ENCODE measurements around the gene EPGN. TPM values are rescaled to one million over a fixed set of nuclear protein-coding genes. Genes with fewer than 3 reads are reported as not detected.

The EPGN gene, protein sequence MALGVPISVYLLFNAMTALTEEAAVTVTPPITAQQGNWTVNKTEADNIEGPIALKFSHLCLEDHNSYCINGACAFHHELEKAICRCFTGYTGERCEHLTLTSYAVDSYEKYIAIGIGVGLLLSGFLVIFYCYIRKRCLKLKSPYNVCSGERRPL
- total RNA-seq: 1 to 10 TPM in 1 of 7 donors, under 1 TPM in 3, not detected in 3; 0.18 to 6.5 (median 0.35) TPM
- under 1 TPM; 0.19 to 0.40 TPM for polyA plus RNA-seq
- long read RNA-seq, donor 1: 0 reads
- long read RNA-seq, donor 2: 0 reads
- long read RNA-seq, donor 3: 0 reads

DNA sequence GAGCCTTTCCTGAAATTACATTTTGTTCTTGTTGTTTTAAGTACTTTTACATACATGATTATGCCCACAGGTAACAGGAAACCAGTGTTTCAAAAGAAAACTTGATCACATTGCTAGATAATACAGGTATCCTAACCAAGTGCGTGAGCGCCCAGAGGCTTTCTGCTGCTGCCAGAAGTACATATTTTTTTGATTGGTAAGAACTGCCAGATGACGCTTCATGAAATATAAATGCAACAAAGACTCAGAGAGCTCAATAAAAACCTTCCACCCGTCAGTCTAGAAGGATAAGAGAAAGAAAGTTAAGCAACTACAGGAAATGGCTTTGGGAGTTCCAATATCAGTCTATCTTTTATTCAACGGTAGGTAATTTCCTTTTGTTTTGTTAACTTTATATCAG is at the start of gene EPGN:
EPGN (plus strand) TSS at position 256 of the 400 bp plus-strand sequence; CDS start at position 320, 64 bp downstream.
- Histone ChIP-seq H3K9me3 (no peaks in the 10 kb centered on the region), H3K4me3 (no peak within 1 kb of the TSS), H3K4me1 (ENCODE audit: insufficient read depth) (no peaks in the 10 kb centered on the region), H3K27ac (no peak within 1 kb of the TSS), H3K27me3 (no peaks in the 10 kb centered on the region), H3K36me3 (no peaks in the 10 kb centered on the region)
- no peak for TF ChIP-seq POLR2A (IDR thresholded peaks at IDR 0.05)
- TF ChIP-seq EP300 (IDR thresholded peaks at IDR 0.05): no peak
- TF ChIP-seq CTCF (IDR thresholded peaks at IDR 0.05): no peak
- WGBS, 3 donors: 75 to 82% (median 76%) methylated on average over 5 of the region's 5 CpGs
- DNase-seq: no peak
- intact Hi-C loops (cut with DNase I): no loop called here

DNA sequence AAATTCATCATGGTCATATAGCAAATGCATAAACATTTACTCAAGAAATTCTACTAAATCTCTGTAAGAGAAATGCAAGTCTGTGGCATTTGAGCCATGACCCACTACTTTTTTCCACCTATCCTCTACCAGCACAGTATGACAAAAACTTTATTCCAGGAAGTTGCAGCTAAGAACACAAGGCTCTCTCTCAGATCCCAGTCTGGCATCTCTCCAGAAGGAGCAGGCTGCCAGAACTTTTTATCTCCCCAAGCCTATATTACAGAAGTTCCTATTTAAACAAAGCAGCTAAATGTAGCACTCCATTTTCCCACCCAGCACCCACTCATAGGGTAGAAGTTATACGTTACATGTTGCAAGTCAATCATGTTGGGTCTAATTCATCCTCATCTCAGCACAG is 49.3 kb upstream of the EPGN start:
- intact Hi-C loops (cut with DNase I): no loop called here
- H3K27me3 ChIP-seq: no peaks in the 10 kb centered on the region
- H3K27ac ChIP-seq: no peak overlapping the region
- no peak overlapping the region for H3K4me3 ChIP-seq
- H3K36me3 ChIP-seq: no peaks in the 10 kb centered on the region
- peaks cover 0 to under 1% of the 10 kb centered on the region in 2 donors for H3K9me3 ChIP-seq
- no peak for DNase-seq
- no peaks in the 10 kb centered on the region for H3K4me1 ChIP-seq (ENCODE audit: insufficient read depth)
- no peak for TF ChIP-seq CTCF (IDR thresholded peaks at IDR 0.05)
- no peak for TF ChIP-seq EP300 (IDR thresholded peaks at IDR 0.05)
- no peak for TF ChIP-seq POLR2A (IDR thresholded peaks at IDR 0.05)
- WGBS, 3 donors: 80 to 91% (median 88%) methylated on average over 1 of the region's 1 CpG

DNA sequence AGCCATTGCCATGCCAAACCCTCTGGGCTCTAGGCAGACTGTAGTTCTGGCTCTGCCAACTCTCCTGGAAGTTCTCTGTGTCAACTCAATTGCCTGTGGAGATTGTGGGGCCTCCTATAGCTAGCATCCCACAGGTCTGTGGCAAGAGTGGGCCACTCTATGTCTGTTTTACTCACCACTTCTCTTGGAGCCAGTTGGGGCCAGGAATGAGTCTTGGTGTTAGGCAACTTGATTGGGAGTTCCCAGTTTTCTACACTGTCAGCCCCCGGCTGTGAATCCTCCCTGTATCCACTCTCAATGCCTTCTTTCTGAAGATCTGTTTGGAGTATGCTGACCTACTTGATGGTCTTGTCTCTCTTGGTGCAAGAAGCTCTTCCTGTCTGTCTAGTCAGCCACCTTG is 48.2 kb upstream of the EPGN start:
- DNase-seq: no peak
- H3K4me1 ChIP-seq (ENCODE audit: insufficient read depth): no peaks in the 10 kb centered on the region
- WGBS, 3 donors: 100% methylated on average over 1 of the region's 1 CpG
- H3K4me3 ChIP-seq: no peak overlapping the region
- H3K27ac ChIP-seq: no peak overlapping the region
- intact Hi-C loops (cut with DNase I): no loop called here
- H3K27me3 ChIP-seq: no peaks in the 10 kb centered on the region
- H3K9me3 ChIP-seq: no peaks in the 10 kb centered on the region
- H3K36me3 ChIP-seq: no peaks in the 10 kb centered on the region
- no peak for TF ChIP-seq EP300 (IDR thresholded peaks at IDR 0.05)
- TF ChIP-seq CTCF (IDR thresholded peaks at IDR 0.05): no peak
- TF ChIP-seq POLR2A (IDR thresholded peaks at IDR 0.05): no peak

DNA sequence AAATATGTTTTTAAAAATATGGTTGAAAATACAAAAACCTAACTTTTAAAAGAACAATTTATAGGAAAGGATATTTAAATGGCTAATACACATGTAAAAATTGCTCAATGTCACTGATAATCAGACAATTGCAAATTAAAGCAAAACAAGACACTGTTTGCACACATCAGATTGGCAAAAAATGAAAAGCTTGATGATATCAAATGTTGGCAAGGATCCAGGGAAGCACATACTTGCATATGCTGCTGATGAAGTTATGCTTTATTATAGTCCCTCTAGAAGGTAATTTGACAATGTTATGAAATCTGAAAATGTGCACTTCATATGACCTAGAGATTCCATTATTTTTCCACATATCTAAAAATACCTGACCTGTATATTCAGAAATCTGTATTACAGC is 45.7 kb upstream of the EPGN start:
- Histone ChIP-seq H3K9me3 (no peaks in the 10 kb centered on the region), H3K4me3 (no peak overlapping the region), H3K36me3 (no peaks in the 10 kb centered on the region), H3K27me3 (no peaks in the 10 kb centered on the region), H3K4me1 (ENCODE audit: insufficient read depth) (no peaks in the 10 kb centered on the region), H3K27ac (no peak overlapping the region)
- no peak for TF ChIP-seq EP300 (IDR thresholded peaks at IDR 0.05)
- no peak for TF ChIP-seq CTCF (IDR thresholded peaks at IDR 0.05)
- no peak for TF ChIP-seq POLR2A (IDR thresholded peaks at IDR 0.05)
- no peak for DNase-seq
- intact Hi-C loops (cut with DNase I): no loop called here
